ENCODE results near the gene SCNN1A. TPM values are rescaled to one million over a fixed set of nuclear protein-coding genes. Genes with fewer than 3 reads are reported as not detected.

The SCNN1A gene
- total RNA-seq (10 to 100 TPM in 7 of 9 donors, 1 to 10 TPM in 1, under 1 TPM in 1; 0.11 to 38.0 (median 13.7) TPM), polyA plus RNA-seq (1 to 10 TPM; 4.3 to 5.3 (median 5.1) TPM)
- long read RNA-seq, donor 1, result 0 reads
- long read RNA-seq, donor 2, partial matches to known transcripts, result 57 of 57 reads
- long read RNA-seq, donor 2, other reads (novel, unspliced or antisense), result 0 of 57 reads
- long read RNA-seq, donor 3, result 0 reads
- long read RNA-seq, donor 4, partial matches to known transcripts, result 1 of 3 reads
- long read RNA-seq, donor 4, other reads (novel, unspliced or antisense), result 2 of 3 reads
- long read RNA-seq, donor 5, partial matches to known transcripts, result 7 of 14 reads
- long read RNA-seq, donor 5, other reads (novel, unspliced or antisense), result 3 of 14 reads
- long read RNA-seq, donor 6, partial matches to known transcripts, result 0 of 3 reads
- long read RNA-seq, donor 6, other reads (novel, unspliced or antisense), result 3 of 3 reads
- long read RNA-seq, donor 7, result 0 reads
- long read RNA-seq, donor 8, result 0 reads
- long read RNA-seq, donor 9, result 0 reads
- long read RNA-seq, donor 10, result 0 reads

DNA sequence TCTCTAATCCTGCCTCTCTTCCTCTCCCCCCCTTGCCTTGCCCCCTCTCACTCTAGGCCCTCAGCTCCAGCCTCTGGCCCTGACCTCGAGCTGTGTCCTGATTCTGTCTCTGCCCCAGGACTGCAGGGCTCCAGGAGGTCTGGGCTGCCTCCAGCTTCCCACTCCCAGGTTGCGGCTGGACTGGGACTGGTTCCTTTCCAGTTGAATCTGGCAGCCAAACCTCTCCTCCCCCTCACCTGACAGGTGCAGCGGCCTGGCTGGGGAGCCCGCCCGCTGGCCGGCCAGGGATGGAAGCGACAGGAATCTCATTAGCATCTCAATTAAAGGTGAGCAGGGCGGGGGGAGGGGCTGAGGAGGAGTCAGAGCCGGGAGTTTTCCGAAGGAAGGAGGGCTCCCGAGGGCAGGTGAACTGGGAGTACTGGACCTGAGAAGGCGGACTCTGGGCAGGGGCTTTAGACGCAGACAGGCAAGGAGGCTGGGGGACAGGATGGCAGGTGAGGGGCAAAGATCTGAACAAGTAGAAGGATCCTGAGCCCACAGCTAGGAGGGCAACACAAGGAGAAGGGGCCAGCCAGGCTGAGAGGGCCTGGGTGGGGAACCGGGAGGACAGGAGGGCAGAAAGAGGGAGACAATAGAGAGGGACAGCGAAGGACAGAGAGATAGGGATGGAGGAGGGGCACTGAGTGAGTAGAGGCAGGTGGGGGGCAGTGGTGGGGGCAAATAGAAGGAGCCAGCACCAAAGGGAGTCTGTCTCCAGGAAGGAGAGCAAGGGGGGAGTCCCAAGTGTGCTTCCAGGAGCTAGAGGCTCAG lies at the start of gene SCNN1A:
SCNN1A (minus strand) TSS at position 295 of the 810 bp plus-strand sequence. CDS start 780 bp downstream, outside the sequence.
- Histone ChIP-seq H3K4me1 (replicated peaks in 1 of 2) (peaks cover 68 to 69% of the 10 kb centered on the region in 2 donors), H3K27ac (peak within 1 kb of the TSS; percentile 53 to 85 (median 67)), H3K36me3 (replicated peaks in 1 of 2) (no peaks in the 10 kb centered on the region), H3K27me3 (no peaks in the 10 kb centered on the region), H3K9me3 (replicated peaks in 1 of 3) (no peaks in the 10 kb centered on the region), H3K4me3 (no peak within 1 kb of the TSS)
- no peak for TF ChIP-seq POLR2A (IDR thresholded peaks at IDR 0.05)
- TF ChIP-seq, protein P1, sequence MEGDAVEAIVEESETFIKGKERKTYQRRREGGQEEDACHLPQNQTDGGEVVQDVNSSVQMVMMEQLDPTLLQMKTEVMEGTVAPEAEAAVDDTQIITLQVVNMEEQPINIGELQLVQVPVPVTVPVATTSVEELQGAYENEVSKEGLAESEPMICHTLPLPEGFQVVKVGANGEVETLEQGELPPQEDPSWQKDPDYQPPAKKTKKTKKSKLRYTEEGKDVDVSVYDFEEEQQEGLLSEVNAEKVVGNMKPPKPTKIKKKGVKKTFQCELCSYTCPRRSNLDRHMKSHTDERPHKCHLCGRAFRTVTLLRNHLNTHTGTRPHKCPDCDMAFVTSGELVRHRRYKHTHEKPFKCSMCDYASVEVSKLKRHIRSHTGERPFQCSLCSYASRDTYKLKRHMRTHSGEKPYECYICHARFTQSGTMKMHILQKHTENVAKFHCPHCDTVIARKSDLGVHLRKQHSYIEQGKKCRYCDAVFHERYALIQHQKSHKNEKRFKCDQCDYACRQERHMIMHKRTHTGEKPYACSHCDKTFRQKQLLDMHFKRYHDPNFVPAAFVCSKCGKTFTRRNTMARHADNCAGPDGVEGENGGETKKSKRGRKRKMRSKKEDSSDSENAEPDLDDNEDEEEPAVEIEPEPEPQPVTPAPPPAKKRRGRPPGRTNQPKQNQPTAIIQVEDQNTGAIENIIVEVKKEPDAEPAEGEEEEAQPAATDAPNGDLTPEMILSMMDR (IDR thresholded peaks at IDR 0.05), result no peak
- intact Hi-C loops (cut with DNase I), result no loop called here
- WGBS, 4 donors, result 64 to 73% (median 69%) methylated on average over 10 to 15 of the region's 15 CpGs
- peak in 3 of 7 donors; percentile 39 to 55 (median 52) for DNase-seq

DNA sequence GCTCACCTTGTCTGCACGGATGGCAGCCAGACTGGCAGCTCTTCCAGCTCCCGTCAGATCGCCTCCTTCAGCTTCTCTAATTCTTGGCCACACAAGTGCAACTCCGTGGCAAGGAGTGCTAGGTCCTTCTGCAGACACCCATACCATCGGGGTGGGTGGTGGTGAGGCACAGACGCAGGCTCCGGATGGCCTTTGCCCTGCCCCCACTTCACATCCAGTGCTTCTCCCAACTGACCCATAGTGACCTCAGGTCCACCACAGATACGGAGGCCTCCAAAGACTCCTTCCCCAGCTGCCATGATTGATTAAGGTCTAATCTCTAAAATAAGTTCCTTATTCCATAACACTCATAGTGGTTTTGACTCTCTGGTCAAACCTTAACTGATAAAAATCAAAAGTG lies 49.5 kb upstream of the SCNN1A start:
- 83 to 85% (median 84%) methylated on average over 6 to 8 of the region's 8 CpGs for WGBS, 4 donors
- TF ChIP-seq, protein P1 (IDR thresholded peaks at IDR 0.05), result no peak
- TF ChIP-seq POLR2A (IDR thresholded peaks at IDR 0.05), result no peak
- Histone ChIP-seq H3K36me3 (replicated peaks in 1 of 2) (no peaks in the 10 kb centered on the region), H3K4me1 (replicated peaks in 1 of 2) (peaks cover 10 to 13% of the 10 kb centered on the region in 2 donors), H3K9me3 (replicated peaks in 1 of 3) (no peaks in the 10 kb centered on the region), H3K27ac (no peak overlapping the region), H3K4me3 (no peak overlapping the region), H3K27me3 (no peaks in the 10 kb centered on the region)
- intact Hi-C loops (cut with DNase I), result loop anchor here (5.0 to 10.0 kb wide), 2 partner anchors 37 to 110 kb away; partner anchors contain the start of gene GAPDH (in 1 of the 2)
- peak in 2 of 7 donors; percentile 16 to 50 for DNase-seq

DNA sequence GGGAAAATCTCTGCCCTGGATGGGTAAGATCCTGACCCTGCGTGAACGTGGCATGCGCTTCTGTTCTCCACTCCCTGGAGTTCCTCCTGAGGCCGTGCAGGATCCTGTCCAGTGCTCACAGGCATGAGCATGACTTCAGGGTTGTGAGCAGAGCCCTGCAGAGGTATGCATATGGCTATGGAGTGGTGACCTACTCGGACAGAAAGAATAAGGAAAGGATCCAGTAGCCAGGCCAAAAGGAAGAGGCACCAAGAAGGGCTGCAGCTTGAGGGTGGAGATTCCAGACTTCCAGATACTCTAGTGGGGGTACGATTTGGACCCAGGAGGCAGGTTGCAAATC lies 48.6 kb upstream of the SCNN1A start:
- TF ChIP-seq POLR2A (IDR thresholded peaks at IDR 0.05), result no peak
- TF ChIP-seq, protein P1 (IDR thresholded peaks at IDR 0.05), result no peak
- DNase-seq, result no peak
- no peaks in the 10 kb centered on the region for H3K36me3 ChIP-seq (replicated peaks in 1 of 2)

More for the DNA sequence above, 48.6 kb upstream of the SCNN1A start:
- Histone ChIP-seq H3K9me3 (replicated peaks in 1 of 3) (no peaks in the 10 kb centered on the region), H3K27ac (peak overlapping the region in 4 of 5 donors; percentile 35 to 76 (median 68)), H3K4me3 (no peak overlapping the region), H3K4me1 (replicated peaks in 1 of 2) (peaks cover 10 to 11% of the 10 kb centered on the region in 2 donors), H3K27me3 (no peaks in the 10 kb centered on the region)
- 32 to 56% (median 42%) methylated on average over 3 to 6 of the region's 6 CpGs for WGBS, 4 donors
- intact Hi-C loops (cut with DNase I), result loop anchor here (5.0 to 10.0 kb wide), 2 partner anchors 38 to 111 kb away; partner anchors contain the start of gene GAPDH (in 1 of the 2)

Measured in adrenal gland (tissue), 19 donors.